Neuronal stem cell (in vitro differentiated cells): ENCODE measurements around the gene COL4A4.

Source experiments
- DNase-seq: peaks from one replicate; pipeline ENCODE4 v3.0.0-alpha.2; 2013; ENCODE audit warnings: low spot score
- H2AFZ ChIP-seq: one replicate; pipeline ENCODE4 v1.6.1; 2013; ENCODE audit warnings: mild to moderate bottlenecking, low read length, inconsistent platforms
- H2AK5ac ChIP-seq: 2 replicates; pipeline ENCODE4 v1.6.1; 2013; ENCODE audit warnings: low read depth, mild to moderate bottlenecking, inconsistent platforms, low read length, moderate library complexity, mixed read lengths
- H2BK120ac ChIP-seq: 2 replicates; pipeline ENCODE4 v1.6.1; 2013; ENCODE audit warnings: low read depth, mild to moderate bottlenecking, inconsistent platforms, low read length, moderate library complexity, mixed read lengths
- H2BK12ac ChIP-seq: one replicate; pipeline ENCODE4 v1.6.1; 2013; ENCODE audit warnings: low read length, inconsistent platforms
- H2BK15ac ChIP-seq: 2 replicates; pipeline ENCODE4 v1.6.1; 2013; ENCODE audit warnings: mild to moderate bottlenecking, low read length, inconsistent platforms, mixed read lengths
- H2BK5ac ChIP-seq: one replicate; pipeline ENCODE4 v1.6.1; 2013; ENCODE audit warnings: inconsistent platforms, mild to moderate bottlenecking, low read length, moderate library complexity
- H3K14ac ChIP-seq: one replicate; pipeline ENCODE4 v1.6.1; 2013; ENCODE audit warnings: low read length, inconsistent platforms
- H3K18ac ChIP-seq: 2 replicates; pipeline ENCODE4 v1.6.1; 2013; ENCODE audit warnings: low read length, inconsistent platforms
- H3K23ac ChIP-seq: 2 replicates; pipeline ENCODE4 v1.6.1; 2013; ENCODE audit warnings: low read depth, mild to moderate bottlenecking, mixed read lengths, low read length, inconsistent platforms; ENCODE audit not compliant: poor library complexity
- H3K27ac ChIP-seq: replicated peaks from 3 replicates; pipeline ENCODE4 v1.5.1; 2013; ENCODE audit warnings: low read length, inconsistent platforms
- H3K27me3 ChIP-seq, 3 experiments: 2 replicates each; pipeline ENCODE4 v1.6.1; 2013; ENCODE audit warnings: low read length in 3 of 3, mild to moderate bottlenecking in 2 of 3, inconsistent platforms in 1 of 3, low read depth in 1 of 3, mixed read lengths in 1 of 3, moderate library complexity in 1 of 3; ENCODE audit not compliant: control insufficient read depth in 3 of 3, insufficient read depth in 3 of 3
- H3K36me3 ChIP-seq, 2 donors: replicated peaks in 1 of 2; 2 replicates each; pipeline ENCODE4 v1.6.1; 2013; ENCODE audit warnings: low read length in 2 of 2; ENCODE audit not compliant: control insufficient read depth in 2 of 2, insufficient read depth in 2 of 2
- H3K4ac ChIP-seq: 2 replicates; pipeline ENCODE4 v1.6.1; 2013; ENCODE audit warnings: inconsistent platforms, mild to moderate bottlenecking, low read length, moderate library complexity
- H3K4me1 ChIP-seq, 2 donors: 1 replicate in 1 of 2; 2 replicates in 1 of 2; pipeline ENCODE4 v1.6.1; 2013; ENCODE audit warnings: low read length in 2 of 2, low read depth in 1 of 2; ENCODE audit not compliant: control insufficient read depth in 2 of 2, insufficient read depth in 1 of 2
- H3K4me2 ChIP-seq: one replicate; pipeline ENCODE4 v1.6.1; 2013; ENCODE audit warnings: mild to moderate bottlenecking, low read length, inconsistent platforms; ENCODE audit not compliant: insufficient read depth, poor library complexity, severe bottlenecking
- H3K4me3 ChIP-seq, 2 donors: 2 replicates each; pipeline ENCODE4 v1.5.1; 2013; ENCODE audit warnings: low read length in 2 of 2, mild to moderate bottlenecking in 2 of 2, inconsistent platforms in 1 of 2, moderate library complexity in 1 of 2
- H3K79me1 ChIP-seq: one replicate; pipeline ENCODE4 v1.6.1; 2013; ENCODE audit warnings: low read depth, mild to moderate bottlenecking, inconsistent platforms, low read length, moderate library complexity
- H3K9ac ChIP-seq: one replicate; pipeline ENCODE4 v1.6.1; 2013; ENCODE audit warnings: mild to moderate bottlenecking, low read depth, low read length, inconsistent platforms; ENCODE audit not compliant: poor library complexity
- H3K9me3 ChIP-seq, 2 donors: replicated peaks in 1 of 2; 2 replicates each; pipeline versions ENCODE3 to v1.6.1; 2013; ENCODE audit warnings: low read length in 2 of 2, mild to moderate bottlenecking in 2 of 2, inconsistent platforms in 1 of 2, low read depth in 1 of 2, mixed read lengths in 1 of 2, moderate library complexity in 1 of 2; ENCODE audit not compliant: control insufficient read depth in 2 of 2, insufficient read depth in 1 of 2
- H4K8ac ChIP-seq: one replicate; pipeline ENCODE4 v1.6.1; 2013; ENCODE audit warnings: low read depth, mild to moderate bottlenecking, inconsistent platforms, low read length, moderate library complexity
- H4K91ac ChIP-seq: one replicate; pipeline ENCODE4 v1.6.1; 2013; ENCODE audit warnings: low read length, low read depth, mild to moderate bottlenecking, inconsistent platforms; ENCODE audit not compliant: poor library complexity
- WGBS, 2 donors: extraction: QIAGEN DNeasy Blood & Tissue Kit; methylation state at CpG; one replicate each; pipeline ENCODE4 v1.1.7; 2013; ENCODE audit warnings: missing lambda C conversion rate in 2 of 2, mixed read lengths in 1 of 2; ENCODE audit not compliant: insufficient read length in 2 of 2, insufficient replicate concordance in 1 of 2; ENCODE audit errors: extremely low coverage in 2 of 2; 5-methylcytosine and 5-hydroxymethylcytosine counted together

Gene COL4A4

DNA sequence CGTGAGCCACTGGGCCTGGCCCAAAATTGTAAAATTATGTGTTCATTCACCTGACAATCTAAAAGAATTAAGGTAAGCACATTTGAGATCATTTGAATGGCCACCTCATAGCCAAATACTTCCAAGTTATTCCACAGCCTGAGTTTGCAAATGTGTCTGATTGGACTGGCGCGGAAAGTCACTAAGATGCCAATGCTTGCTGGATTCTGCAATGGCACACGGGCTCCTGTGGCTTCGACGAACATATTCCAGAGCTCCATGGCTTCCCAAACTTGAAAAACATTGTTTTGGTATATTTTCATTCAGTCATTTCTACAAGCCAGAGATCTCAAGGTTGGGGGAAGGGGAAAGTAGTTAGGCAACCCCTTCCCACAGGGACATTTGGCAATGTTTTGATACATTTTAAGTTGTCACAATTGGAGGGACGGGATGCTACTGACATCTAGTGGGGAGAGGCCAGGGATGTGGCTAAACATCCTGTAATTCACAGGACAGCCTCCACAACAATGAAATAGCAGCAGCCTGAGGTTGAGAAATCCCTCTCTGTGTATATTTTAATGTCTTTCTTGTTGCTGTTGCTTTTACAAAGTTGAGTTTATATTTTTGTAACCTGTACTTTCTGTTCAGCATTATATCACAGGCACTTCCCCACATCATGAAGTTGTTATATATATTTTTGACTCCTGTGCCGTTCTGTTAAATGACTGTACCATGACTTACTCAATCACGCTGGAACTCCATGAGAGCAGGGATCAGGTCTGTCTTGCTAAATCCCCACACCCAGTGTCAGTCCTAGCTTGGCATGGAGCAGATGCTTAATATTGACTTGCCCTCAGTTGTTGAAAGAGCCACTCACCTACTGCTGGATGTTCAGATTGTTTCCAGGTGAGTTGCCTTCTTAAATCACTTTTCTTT, 56.9 kb downstream of the COL4A4 start:
- Histone ChIP-seq H3K14ac (no peak overlapping the region), H4K8ac (no peak overlapping the region), H2BK120ac (no peak overlapping the region), H3K36me3 (no peaks in the 10 kb centered on the region), H3K4ac (no peak overlapping the region), H3K27me3 (no peaks in the 10 kb centered on the region), H2BK15ac (no peak overlapping the region), H3K4me1 (no peaks in the 10 kb centered on the region), H3K18ac (no peak overlapping the region), H2AK5ac (no peak overlapping the region), H2BK5ac (no peak overlapping the region), H2AFZ (no peak overlapping the region), H3K27ac (no peak overlapping the region), H3K4me2 (no peak overlapping the region), H3K9me3 (no peaks in the 10 kb centered on the region), H3K9ac (no peak overlapping the region), H3K79me1 (no peaks in the 10 kb centered on the region), H4K91ac (no peak overlapping the region), H3K4me3 (no peak overlapping the region), H2BK12ac (no peak overlapping the region), H3K23ac (no peak overlapping the region)
- no CpG with 5 or more reads among the region's 9 CpGs for WGBS, 2 donors
- peak; percentile 60 for DNase-seq

DNA sequence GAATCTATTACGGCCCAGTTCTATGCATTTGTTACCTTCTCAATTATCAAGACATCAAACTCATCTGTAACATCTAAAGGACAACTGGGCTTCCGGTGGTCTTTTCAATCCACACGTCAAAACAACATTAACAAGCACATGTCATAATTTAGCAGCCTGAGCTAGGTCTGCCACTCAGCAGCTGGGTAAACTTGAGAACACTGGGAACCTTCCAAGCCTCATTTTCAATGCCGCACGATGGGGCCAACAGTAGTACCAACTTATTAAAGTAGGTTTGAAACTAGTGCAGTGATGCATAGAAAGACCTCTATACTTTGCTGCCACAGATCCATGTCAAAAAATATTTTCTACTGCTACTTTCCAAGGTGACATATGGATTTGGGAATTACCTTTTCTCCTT, 60.4 kb downstream of the COL4A4 start:
- Histone ChIP-seq H2AK5ac (no peak overlapping the region), H3K9ac (no peak overlapping the region), H2AFZ (no peak overlapping the region), H4K91ac (no peak overlapping the region), H4K8ac (no peak overlapping the region), H3K4me1 (no peaks in the 10 kb centered on the region), H2BK15ac (no peak overlapping the region), H3K4me2 (no peak overlapping the region), H3K4ac (no peak overlapping the region), H3K79me1 (no peaks in the 10 kb centered on the region), H3K18ac (no peak overlapping the region), H3K36me3 (no peaks in the 10 kb centered on the region), H3K27me3 (no peaks in the 10 kb centered on the region), H2BK12ac (no peak overlapping the region), H3K27ac (no peak overlapping the region), H3K14ac (no peak overlapping the region), H2BK120ac (no peak overlapping the region), H3K4me3 (no peak overlapping the region), H2BK5ac (no peak overlapping the region), H3K23ac (no peak overlapping the region), H3K9me3 (no peaks in the 10 kb centered on the region)
- DNase-seq: no peak
- WGBS, 2 donors: no CpG with 5 or more reads among the region's 5 CpGs

DNA sequence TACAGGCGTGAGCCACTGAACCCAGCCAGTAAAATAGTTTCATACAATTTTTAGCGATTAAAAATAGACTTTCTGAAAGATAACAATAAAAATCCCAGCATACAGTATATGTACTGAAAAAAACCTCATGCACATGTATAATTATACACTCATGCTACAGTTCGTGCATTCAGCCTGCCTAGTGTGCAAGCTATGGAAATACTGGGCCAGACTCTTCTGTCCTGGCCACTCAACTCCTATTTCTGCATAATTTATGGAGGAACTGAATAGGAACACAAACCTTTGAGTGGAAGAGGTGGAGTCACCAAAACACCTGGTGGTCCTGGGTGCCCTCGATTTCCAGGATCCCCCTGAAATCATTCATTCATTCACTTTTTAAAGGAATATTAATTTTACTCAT, 64.7 kb downstream of the COL4A4 start:
- Histone ChIP-seq H2BK5ac (no peak overlapping the region), H2BK15ac (no peak overlapping the region)

DNA sequence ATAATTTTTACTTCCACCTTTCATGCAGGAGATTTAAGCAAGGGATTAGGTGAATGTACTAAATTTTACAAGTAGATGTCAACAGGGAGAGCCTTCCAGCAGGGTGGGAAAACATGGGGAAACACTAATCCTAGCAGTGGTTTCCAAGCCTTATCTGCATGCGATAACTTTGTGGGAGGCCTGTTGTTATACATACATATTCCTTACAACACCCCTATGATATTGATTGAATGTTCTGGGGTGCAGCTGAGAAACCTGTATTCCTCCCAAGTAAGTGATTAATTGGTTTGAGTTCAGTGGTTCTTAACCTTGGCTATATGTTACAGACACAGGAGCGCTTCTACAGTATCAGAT, 65.9 kb downstream of the COL4A4 start:
- Histone ChIP-seq H2BK12ac (no peak overlapping the region), H2BK120ac (no peak overlapping the region), H3K4me1 (no peaks in the 10 kb centered on the region), H2AK5ac (no peak overlapping the region), H3K4ac (no peak overlapping the region), H2BK5ac (no peak overlapping the region), H3K27ac (no peak overlapping the region), H4K8ac (no peak overlapping the region), H3K18ac (no peak overlapping the region), H3K36me3 (no peaks in the 10 kb centered on the region), H4K91ac (no peak overlapping the region), H3K9me3 (no peaks in the 10 kb centered on the region), H3K9ac (no peak overlapping the region), H3K27me3 (no peaks in the 10 kb centered on the region), H2AFZ (no peak overlapping the region), H2BK15ac (no peak overlapping the region), H3K23ac (no peak overlapping the region), H3K14ac (no peak overlapping the region), H3K4me3 (no peak overlapping the region), H3K79me1 (no peaks in the 10 kb centered on the region), H3K4me2 (no peak overlapping the region)
- DNase-seq: no peak
- WGBS, 2 donors: no CpG with 5 or more reads among the region's 2 CpGs

More for the DNA sequence above, 64.7 kb downstream of the COL4A4 start:
- Histone ChIP-seq H3K23ac (no peak overlapping the region), H3K4me1 (no peaks in the 10 kb centered on the region), H3K18ac (no peak overlapping the region), H4K91ac (no peak overlapping the region), H2AK5ac (no peak overlapping the region), H3K36me3 (no peaks in the 10 kb centered on the region), H3K4me3 (no peak overlapping the region), H3K14ac (no peak overlapping the region), H3K4ac (no peak overlapping the region), H4K8ac (no peak overlapping the region), H3K9me3 (no peaks in the 10 kb centered on the region), H2BK12ac (no peak overlapping the region), H3K79me1 (no peaks in the 10 kb centered on the region), H3K27me3 (no peaks in the 10 kb centered on the region), H2BK120ac (no peak overlapping the region), H2AFZ (no peak overlapping the region), H3K27ac (no peak overlapping the region), H3K9ac (no peak overlapping the region), H3K4me2 (no peak overlapping the region)
- no peak for DNase-seq
- no CpG with 5 or more reads among the region's 4 CpGs for WGBS, 2 donors
